Cardiac muscle cell (in vitro differentiated cells and primary cell): ENCODE data around the gene TDRD9. TPM values are rescaled to one million over a fixed set of nuclear protein-coding genes. Genes with fewer than 3 reads are reported as not detected.

ENCODE experiments used
- DNase-seq, 2 donors: peaks; one replicate each; pipeline versions ENCODE4 v3.0.0 to v3.0.0-alpha.2; 2010 to 2017; ENCODE audit warnings: low read depth in 1 of 2, low spot score in 1 of 2
- H3K27ac ChIP-seq: fragments of 200-600 bp; sonication (generic); 2 replicates; pipeline ENCODE4 v1.5.1; 2016
- H3K27me3 ChIP-seq: fragments of 200-600 bp; sonication (generic); 2 replicates; pipeline ENCODE4 v1.6.0; 2016; ENCODE audit warnings: control low read depth
- H3K36me3 ChIP-seq: fragments of 200-600 bp; sonication (generic); 2 replicates; pipeline ENCODE4 v1.5.1; 2016; ENCODE audit warnings: control low read depth
- H3K4me1 ChIP-seq: fragments of 200-600 bp; sonication (generic); 2 replicates; pipeline ENCODE4 v1.8.1; 2017; ENCODE audit warnings: low read depth, mild to moderate bottlenecking, mixed run types
- H3K4me3 ChIP-seq: fragments of 200-600 bp; sonication (generic); 2 replicates; pipeline ENCODE4 v1.5.1; 2016; ENCODE audit warnings: mild to moderate bottlenecking
- H3K9me3 ChIP-seq: fragments of 200-600 bp; sonication (generic); 2 replicates; pipeline ENCODE4 v1.5.1; 2017; ENCODE audit warnings: low read depth, mild to moderate bottlenecking, control low read depth
- CTCF ChIP-seq: IDR thresholded peaks from 2 replicates; pipeline ENCODE4 v1.5.1; 2012; ENCODE audit warnings: low read depth, mild to moderate bottlenecking, low read length
- polyA plus RNA-seq: library from polyadenylated mRNA; unstranded; fragments of >200 nt; fragmentation: Nextera tagmentation; extraction: Ambion mirVana; gene quantifications from 2 replicates; pipeline ENCODE4 v1.2.1, GENCODE V29; 2016
- total RNA-seq: library from RNA; depleted of rRNA; stranded (reverse); fragments of >200 nt; gene quantifications from 2 replicates; pipeline ENCODE4 v1.2.3, GENCODE V29; 2016

The TDRD9 gene
- total and polyA plus RNA-seq, 2 experiments from 2014 or later = 0.31 TPM; not detected in 1

GRCh38 chr14:103943673-103944072 lies 15.4 kb downstream of the TDRD9 start:
- no peaks in the 10 kb centered on the region for H3K9me3 ChIP-seq
- TF ChIP-seq CTCF = no peak
- H3K27ac ChIP-seq = no peak overlapping the region
- H3K4me3 ChIP-seq = no peak overlapping the region
- DNase-seq = no peak
- H3K36me3 ChIP-seq = no peaks in the 10 kb centered on the region
- H3K4me1 ChIP-seq = peaks cover 14% of the 10 kb centered on the region
- H3K27me3 ChIP-seq = no peaks in the 10 kb centered on the region

DNA sequence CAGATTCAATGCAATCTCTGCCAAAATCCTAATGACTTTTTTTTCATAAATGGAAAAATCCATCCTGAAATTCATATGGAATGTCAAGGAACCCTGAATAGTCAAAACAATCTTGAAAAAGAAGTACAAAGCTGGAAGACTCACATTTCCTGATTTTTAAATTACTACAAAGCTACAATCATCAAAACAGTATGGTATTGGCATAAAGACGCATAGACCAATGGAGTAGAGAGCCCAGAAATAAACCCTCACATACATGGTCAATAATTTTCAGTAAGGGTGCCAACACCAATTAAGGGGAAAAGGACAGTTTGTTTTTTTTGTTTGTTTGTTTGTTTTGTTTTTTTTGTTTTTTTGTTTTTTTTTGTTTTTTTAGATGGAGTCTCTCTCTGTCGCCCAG lies 18.7 kb downstream of the TDRD9 start:
- no peak for TF ChIP-seq CTCF

GRCh38 chr14:103948442-103948841 lies 20.2 kb downstream of the TDRD9 start:
- H3K4me1 ChIP-seq = no peaks in the 10 kb centered on the region
- H3K9me3 ChIP-seq = no peaks in the 10 kb centered on the region
- H3K27me3 ChIP-seq = peaks cover 2% of the 10 kb centered on the region
- no peak overlapping the region for H3K27ac ChIP-seq
- no peak for TF ChIP-seq CTCF
- no peak overlapping the region for H3K4me3 ChIP-seq
- DNase-seq = no peak
- H3K36me3 ChIP-seq = no peaks in the 10 kb centered on the region

More for the DNA sequence above, 18.7 kb downstream of the TDRD9 start:
- Histone ChIP-seq H3K27ac (no peak overlapping the region), H3K4me1 (peaks cover 11% of the 10 kb centered on the region), H3K27me3 (peaks cover 2% of the 10 kb centered on the region), H3K4me3 (no peak overlapping the region), H3K36me3 (no peaks in the 10 kb centered on the region), H3K9me3 (no peaks in the 10 kb centered on the region)
- no peak for DNase-seq

DNA sequence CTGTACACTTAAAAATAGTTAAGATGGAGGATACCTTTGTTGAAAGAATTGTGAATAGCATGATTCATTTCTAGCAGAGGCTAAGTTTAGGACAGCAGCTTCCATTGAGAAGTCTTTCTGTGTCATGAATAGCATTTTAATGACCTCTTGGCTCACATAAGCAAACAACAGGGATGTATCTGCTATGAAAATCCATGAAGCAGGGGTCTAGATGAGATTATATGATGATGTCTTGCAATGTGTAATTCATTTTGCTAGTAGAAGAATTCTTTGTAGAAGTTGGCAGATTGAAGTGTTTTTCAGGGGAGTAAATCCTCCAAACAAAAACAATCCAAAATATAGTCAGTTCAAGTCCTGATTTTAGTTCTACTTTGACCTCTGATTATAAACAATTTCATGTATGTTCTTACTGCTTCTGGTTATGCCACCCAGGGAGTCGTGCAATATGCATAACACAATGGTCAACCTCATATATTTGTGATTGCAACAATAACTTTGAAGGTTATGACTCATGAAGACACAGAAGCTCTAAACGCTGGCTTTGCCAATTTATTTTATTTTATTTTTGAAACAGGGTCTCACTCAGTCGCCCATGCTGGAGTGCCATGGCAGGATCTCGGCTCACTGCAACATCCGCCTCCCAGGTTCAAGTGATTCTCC lies 21.0 kb downstream of the TDRD9 start:
- H3K9me3 ChIP-seq = no peaks in the 10 kb centered on the region
- H3K4me1 ChIP-seq = no peaks in the 10 kb centered on the region
- peaks cover 2% of the 10 kb centered on the region for H3K27me3 ChIP-seq
- no peaks in the 10 kb centered on the region for H3K36me3 ChIP-seq
- peak in 1 of 2 donors; percentile 9 for DNase-seq
- no peak overlapping the region for H3K27ac ChIP-seq
- TF ChIP-seq CTCF = no peak
- H3K4me3 ChIP-seq = no peak overlapping the region

GRCh38 chr14:103960457-103961055 lies 32.3 kb downstream of the TDRD9 start:
- Histone ChIP-seq H3K9me3 (no peaks in the 10 kb centered on the region), H3K36me3 (no peaks in the 10 kb centered on the region), H3K27ac (no peak overlapping the region), H3K4me1 (no peaks in the 10 kb centered on the region), H3K4me3 (no peak overlapping the region), H3K27me3 (no peaks in the 10 kb centered on the region)
- TF ChIP-seq CTCF = no peak
- no peak for DNase-seq
